H9 (cell line): ENCODE results near the gene MED25. TPM values are rescaled to one million over a fixed set of nuclear protein-coding genes. Genes with fewer than 3 reads are reported as not detected.

Experiments
- DNase-seq: peaks from one replicate; pipeline ENCODE4 v3.0.0-alpha.2; 2017
- H2AFZ ChIP-seq: one replicate; pipeline ENCODE4 v1.6.1; 2013; ENCODE audit warnings: mild to moderate bottlenecking, low read length, control low read depth, moderate library complexity
- H2AK5ac ChIP-seq: 2 replicates; pipeline ENCODE4 v1.6.1; 2013; ENCODE audit warnings: low read length, control low read depth, mixed read lengths; ENCODE audit not compliant: insufficient read length
- H2BK120ac ChIP-seq: one replicate; pipeline ENCODE4 v1.6.1; 2013; ENCODE audit warnings: low read depth, mild to moderate bottlenecking, low read length, control low read depth, inconsistent platforms; ENCODE audit not compliant: poor library complexity, severe bottlenecking
- H2BK12ac ChIP-seq: 2 replicates; pipeline ENCODE4 v1.6.1; 2013; ENCODE audit warnings: low read length, control low read depth, mixed read lengths, low read depth; ENCODE audit not compliant: insufficient read length
- H2BK15ac ChIP-seq: 2 replicates; pipeline ENCODE4 v1.6.1; 2013; ENCODE audit warnings: low read depth, low read length, control low read depth
- H2BK20ac ChIP-seq: one replicate; pipeline ENCODE4 v1.6.1; 2013; ENCODE audit warnings: low read depth, mild to moderate bottlenecking, low read length, control low read depth, inconsistent platforms; ENCODE audit not compliant: poor library complexity, severe bottlenecking
- H2BK5ac ChIP-seq: 2 replicates; pipeline ENCODE4 v1.6.1; 2013; ENCODE audit warnings: low read length, control low read depth, mixed read lengths; ENCODE audit not compliant: insufficient read length
- H3K14ac ChIP-seq: 2 replicates; pipeline ENCODE4 v1.6.1; 2013; ENCODE audit warnings: low read length, control low read depth; ENCODE audit not compliant: insufficient read depth
- H3K18ac ChIP-seq: 2 replicates; pipeline ENCODE4 v1.6.1; 2013; ENCODE audit warnings: low read depth, mild to moderate bottlenecking, mixed read lengths, low read length, control low read depth; ENCODE audit not compliant: insufficient read length
- H3K23ac ChIP-seq: 2 replicates; pipeline ENCODE4 v1.6.1; 2013; ENCODE audit warnings: low read length, control low read depth, mixed read lengths, low read depth; ENCODE audit not compliant: insufficient read length
- H3K23me2 ChIP-seq: 2 replicates; pipeline ENCODE4 v1.6.1; 2013; ENCODE audit warnings: low read depth, mild to moderate bottlenecking, mixed read lengths, low read length, control low read depth; ENCODE audit not compliant: insufficient read length, poor library complexity, severe bottlenecking
- H3K27ac ChIP-seq: 2 replicates; pipeline ENCODE4 v1.5.1; 2013; ENCODE audit warnings: low read length, control low read depth, mixed read lengths, low read depth; ENCODE audit not compliant: insufficient read length
- H3K27me3 ChIP-seq: 2 replicates; pipeline ENCODE4 v1.6.1; 2013; ENCODE audit warnings: low read length, control low read depth, inconsistent platforms; ENCODE audit not compliant: insufficient read depth
- H3K4ac ChIP-seq: 2 replicates; pipeline ENCODE4 v1.6.1; 2013; ENCODE audit warnings: low read depth, mild to moderate bottlenecking, control low read depth, inconsistent platforms, low read length, moderate library complexity
- H3K4me1 ChIP-seq: 2 replicates; pipeline ENCODE4 v1.6.1; 2013; ENCODE audit warnings: low read length, control low read depth, inconsistent platforms; ENCODE audit not compliant: insufficient read depth
- H3K4me2 ChIP-seq: 2 replicates; pipeline ENCODE4 v1.6.1; 2013; ENCODE audit warnings: low read length, control low read depth, mixed read lengths; ENCODE audit not compliant: insufficient read length, insufficient read depth
- H3K56ac ChIP-seq: 2 replicates; pipeline ENCODE4 v1.6.1; 2013; ENCODE audit warnings: low read depth, mild to moderate bottlenecking, mixed read lengths, low read length, control low read depth; ENCODE audit not compliant: insufficient read length
- H3K79me1 ChIP-seq: 2 replicates; pipeline ENCODE4 v1.6.1; 2013; ENCODE audit warnings: low read depth, mild to moderate bottlenecking, moderate library complexity, low read length, control low read depth, inconsistent platforms; ENCODE audit not compliant: insufficient read depth, poor library complexity, severe bottlenecking
- H3K79me2 ChIP-seq: 2 replicates; pipeline ENCODE4 v1.6.1; 2013; ENCODE audit warnings: low read length, control low read depth, inconsistent platforms; ENCODE audit not compliant: insufficient read depth
- H3K9ac ChIP-seq: 2 replicates; pipeline ENCODE4 v1.6.1; 2013; ENCODE audit warnings: low read length, control low read depth, mixed read lengths; ENCODE audit not compliant: insufficient read length; ENCODE audit errors: extremely low read depth
- H3K9me3 ChIP-seq: one replicate; pipeline ENCODE4 v1.6.1; 2013; ENCODE audit warnings: low read depth, low read length, inconsistent platforms; ENCODE audit not compliant: control insufficient read depth
- H3T11ph ChIP-seq: one replicate; pipeline ENCODE4 v1.6.1; 2013; ENCODE audit warnings: mild to moderate bottlenecking, low read length, control low read depth, inconsistent platforms
- H4K20me1 ChIP-seq: one replicate; pipeline ENCODE4 v1.6.1; 2013; ENCODE audit not compliant: control insufficient read depth, insufficient read length, insufficient read depth
- H4K5ac ChIP-seq: 2 replicates; pipeline ENCODE4 v1.6.1; 2013; ENCODE audit warnings: low read depth, mild to moderate bottlenecking, mixed read lengths, low read length, control low read depth; ENCODE audit not compliant: insufficient read length
- H4K8ac ChIP-seq: replicated peaks from 2 replicates; pipeline ENCODE4 v1.6.1; 2013; ENCODE audit warnings: low read length, control low read depth, mixed read lengths, low read depth; ENCODE audit not compliant: insufficient read length
- H4K91ac ChIP-seq: 2 replicates; pipeline ENCODE4 v1.6.1; 2013; ENCODE audit warnings: low read depth, mild to moderate bottlenecking, moderate library complexity, mixed read lengths, low read length, control low read depth; ENCODE audit not compliant: insufficient read length
- H3K27ac Mint-ChIP-seq, 3 experiments: 2 replicates in 2 of 3; 3 replicates in 1 of 3; pipeline ENCODE4 v1.8.0; 2020 to 2021; ENCODE audit warnings: mixed read lengths in 3 of 3, mild to moderate bottlenecking in 1 of 3, moderate library complexity in 1 of 3
- H3K27me3 Mint-ChIP-seq: 2 replicates; pipeline ENCODE4 v1.8.0; 2021; ENCODE audit warnings: low read depth, mild to moderate bottlenecking, moderate library complexity, mixed read lengths
- H3K36me3 Mint-ChIP-seq, 3 experiments: 2 replicates in 2 of 3; 3 replicates in 1 of 3; pipeline ENCODE4 v1.8.0; 2020 to 2021; ENCODE audit warnings: low read depth in 3 of 3, mixed read lengths in 3 of 3; ENCODE audit not compliant: insufficient read depth in 1 of 3
- H3K4me1 Mint-ChIP-seq, 2 experiments: 2 replicates each; pipeline ENCODE4 v1.8.0; 2020; ENCODE audit warnings: mixed read lengths in 2 of 2
- H3K4me3 Mint-ChIP-seq, 2 experiments: 2 replicates in 1 of 2; 3 replicates in 1 of 2; pipeline ENCODE4 v1.8.0; 2020 to 2021; ENCODE audit warnings: mild to moderate bottlenecking in 2 of 2, mixed read lengths in 2 of 2, moderate library complexity in 1 of 2
- H3K9me3 Mint-ChIP-seq, 2 experiments: 2 replicates in 1 of 2; 3 replicates in 1 of 2; pipeline ENCODE4 v1.8.0; 2020; ENCODE audit warnings: mild to moderate bottlenecking in 2 of 2, mixed read lengths in 2 of 2, moderate library complexity in 1 of 2
- WGBS: extraction: QIAGEN DNeasy Blood & Tissue Kit; methylation state at CpG from one replicate; pipeline ENCODE4 v1.1.7; 2013; ENCODE audit warnings: missing lambda C conversion rate, low lambda C conversion rate, mixed read lengths; ENCODE audit not compliant: insufficient read length; ENCODE audit errors: extremely low coverage; 5-methylcytosine and 5-hydroxymethylcytosine counted together
- total RNA-seq: library from RNA; stranded (reverse); gene quantifications from 2 replicates; pipeline ENCODE4 v1.2.1, GENCODE V29; 2021
- TF ChIP-seq, protein P1 (sequence below): fragments of 200-600 bp; sonication (generic); conservative IDR thresholded peaks from 3 replicates; pipeline ENCODE4 v1.8.0; 2021; ENCODE audit warnings: antibody characterized with exemption, mild to moderate bottlenecking

MED25 gene
- total RNA-seq, 1 experiment from 2014 or later, result 77.5 TPM

DNA sequence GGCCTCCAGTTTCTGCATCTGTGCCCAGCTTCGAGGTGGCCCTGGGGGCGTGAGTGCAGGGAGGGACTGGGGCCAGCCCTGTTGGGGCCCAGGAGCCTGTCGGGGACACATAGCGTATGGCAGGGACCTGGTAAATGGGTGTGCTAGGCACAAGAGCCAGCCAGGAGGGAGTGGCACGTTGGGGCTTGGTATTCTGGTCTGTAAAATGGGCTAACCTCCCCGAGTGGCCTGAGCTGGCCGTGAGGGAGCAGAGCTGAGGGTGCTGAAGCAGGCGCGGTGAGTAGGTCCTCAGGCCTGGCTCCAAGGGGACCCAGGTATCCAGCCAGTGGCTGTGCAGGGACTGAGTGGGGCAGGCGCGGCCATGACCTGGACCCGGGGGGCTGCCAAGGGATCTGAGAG lies 37.2 kb downstream of the MED25 start:
- Histone ChIP-seq H4K8ac (no peak overlapping the region), H2BK12ac (no peak overlapping the region), H3K56ac (no peak overlapping the region), H3K27ac (no peak overlapping the region), H3K27me3 (no peaks in the 10 kb centered on the region), H3K23me2 (peaks cover 8% of the 10 kb centered on the region), H4K91ac (no peak overlapping the region), H2BK5ac (no peak overlapping the region), H2AK5ac (no peak overlapping the region), H3K23ac (no peak overlapping the region), H3K4me2 (no peak overlapping the region), H3K79me2 (peaks cover 9% of the 10 kb centered on the region; the same call in 1 of the 2 replicates), H4K20me1 (peaks cover 6% of the 10 kb centered on the region), H3K18ac (no peak overlapping the region), H3T11ph (no peak overlapping the region), H2BK120ac (no peak overlapping the region), H4K5ac (no peak overlapping the region), H3K4me1 (no peaks in the 10 kb centered on the region), H2BK15ac (no peak overlapping the region), H3K4ac (no peak overlapping the region), H3K9me3 (no peaks in the 10 kb centered on the region), H2BK20ac (no peak overlapping the region), H3K79me1 (peaks cover 11% of the 10 kb centered on the region), H3K14ac (no peak overlapping the region), H2AFZ (no peak overlapping the region), H3K9ac (no peak overlapping the region)
- Mint-ChIP-seq H3K27ac (peak overlapping the region in 1 of 3 experiments; percentile 89; a peak in 3 of 7 replicates), H3K9me3 (no peaks in the 10 kb centered on the region; a peak in 1 of 5 replicates), H3K27me3 (peaks cover 2% of the 10 kb centered on the region; the same call in 1 of the 2 replicates), H3K36me3 (peaks cover 22 to 63% (median 60%) of the 10 kb centered on the region in 3 experiments), H3K4me3 (peak overlapping the region in 1 of 2 experiments; percentile 44; a peak in 2 of 5 replicates), H3K4me1 (peaks cover 16 to 18% of the 10 kb centered on the region in 2 experiments)
- no CpG with 5 or more reads among the region's 12 CpGs for WGBS
- no peak for DNase-seq
- TF ChIP-seq, protein P1, sequence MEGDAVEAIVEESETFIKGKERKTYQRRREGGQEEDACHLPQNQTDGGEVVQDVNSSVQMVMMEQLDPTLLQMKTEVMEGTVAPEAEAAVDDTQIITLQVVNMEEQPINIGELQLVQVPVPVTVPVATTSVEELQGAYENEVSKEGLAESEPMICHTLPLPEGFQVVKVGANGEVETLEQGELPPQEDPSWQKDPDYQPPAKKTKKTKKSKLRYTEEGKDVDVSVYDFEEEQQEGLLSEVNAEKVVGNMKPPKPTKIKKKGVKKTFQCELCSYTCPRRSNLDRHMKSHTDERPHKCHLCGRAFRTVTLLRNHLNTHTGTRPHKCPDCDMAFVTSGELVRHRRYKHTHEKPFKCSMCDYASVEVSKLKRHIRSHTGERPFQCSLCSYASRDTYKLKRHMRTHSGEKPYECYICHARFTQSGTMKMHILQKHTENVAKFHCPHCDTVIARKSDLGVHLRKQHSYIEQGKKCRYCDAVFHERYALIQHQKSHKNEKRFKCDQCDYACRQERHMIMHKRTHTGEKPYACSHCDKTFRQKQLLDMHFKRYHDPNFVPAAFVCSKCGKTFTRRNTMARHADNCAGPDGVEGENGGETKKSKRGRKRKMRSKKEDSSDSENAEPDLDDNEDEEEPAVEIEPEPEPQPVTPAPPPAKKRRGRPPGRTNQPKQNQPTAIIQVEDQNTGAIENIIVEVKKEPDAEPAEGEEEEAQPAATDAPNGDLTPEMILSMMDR, result no peak
